HG03457 (cell line): Measurements from ENCODE around the gene DYNC1I1.
"Not testable (repeated sequence)": the region's sequence is repeated elsewhere in the genome, so short reads cannot be mapped to it uniquely, and the experiment has no call there.

Experiments
- ATAC-seq: cut with Tn5 transposase; IDR thresholded peaks from one replicate; pipeline ENCODE4 v1.9.1; 2021; ENCODE audit warnings: moderate number of reproducible peaks; ENCODE audit not compliant: unreplicated experiment

Gene DYNC1I1

DNA sequence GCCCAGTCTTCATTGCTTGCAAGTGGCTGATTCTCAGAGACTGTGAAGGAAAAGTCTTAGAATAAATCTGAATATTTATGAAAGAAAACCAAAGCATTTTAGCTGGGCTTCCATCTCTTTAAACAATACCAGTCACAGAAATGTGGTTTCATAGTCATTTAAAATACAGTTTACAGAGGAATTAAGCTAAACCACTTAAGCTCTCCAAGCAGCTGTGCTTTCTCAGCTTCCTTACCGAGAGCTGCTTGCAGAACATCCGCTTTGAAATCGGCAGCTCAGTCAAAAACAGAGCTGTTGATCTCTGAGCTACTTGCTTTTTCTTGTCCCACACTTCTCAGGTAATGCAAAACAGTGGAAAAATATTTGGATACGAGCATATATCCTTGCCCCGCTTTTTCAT is 134.5 kb downstream of the DYNC1I1 start:
- ATAC-seq: no peak

DNA sequence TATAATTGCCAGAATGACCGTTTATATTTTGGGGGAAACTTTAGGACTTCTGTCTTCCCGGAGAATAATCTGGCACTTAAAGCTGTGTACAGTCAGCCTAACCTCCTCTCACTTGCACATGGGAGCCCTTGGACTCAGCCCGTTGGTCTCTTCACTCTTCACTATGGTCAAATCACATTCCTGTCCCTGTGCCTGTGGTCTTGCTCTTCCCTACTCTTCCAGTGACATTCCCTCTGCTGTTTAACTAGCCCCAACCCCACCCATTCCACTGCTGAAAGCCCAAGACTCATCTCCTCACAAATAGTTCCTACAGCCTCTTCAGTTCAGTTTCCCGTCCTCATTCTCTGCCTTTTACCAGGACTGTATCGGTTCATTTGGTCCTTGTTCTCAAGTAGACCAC is 135.0 kb downstream of the DYNC1I1 start:
- no peak for ATAC-seq

DNA sequence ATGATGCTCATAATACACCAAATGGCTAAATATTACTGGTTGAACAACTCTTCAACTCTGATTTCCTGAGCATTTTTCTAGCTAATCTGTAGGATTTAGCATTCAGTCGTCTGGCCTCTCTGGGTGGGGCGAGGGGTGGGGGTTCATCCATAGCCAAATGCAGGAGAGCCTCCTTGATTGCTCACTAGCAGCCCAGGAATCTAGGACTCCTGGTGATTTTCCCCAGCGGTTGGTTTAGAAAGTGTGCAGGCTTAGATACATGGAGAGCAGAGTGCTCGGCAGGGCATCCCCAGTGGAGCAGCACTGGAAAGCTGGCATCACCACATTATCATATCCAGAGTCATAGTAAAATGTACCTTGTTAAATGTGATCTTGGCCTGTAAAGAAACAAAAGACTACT is 136.1 kb downstream of the DYNC1I1 start:
- no peak for ATAC-seq

DNA sequence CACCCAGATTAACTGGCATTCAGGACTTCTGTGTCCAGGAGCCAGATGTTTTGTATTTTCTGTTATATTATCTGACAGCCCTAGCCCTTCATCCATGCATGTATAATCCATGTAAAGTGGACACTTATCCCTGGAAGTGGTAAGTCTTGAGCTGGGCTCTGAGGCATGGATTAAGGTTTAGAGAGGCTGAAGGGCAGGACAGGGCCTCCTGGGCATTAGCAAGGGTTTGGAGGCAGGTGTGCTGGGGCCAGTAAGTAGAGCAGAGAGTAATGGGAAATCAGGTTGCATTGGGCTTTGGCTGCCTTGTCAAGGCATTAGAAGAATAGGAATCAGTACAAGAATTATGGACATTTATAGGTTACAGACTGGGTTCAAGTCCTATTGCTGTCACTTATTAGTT is 138.0 kb downstream of the DYNC1I1 start:
- no peak for ATAC-seq

DNA sequence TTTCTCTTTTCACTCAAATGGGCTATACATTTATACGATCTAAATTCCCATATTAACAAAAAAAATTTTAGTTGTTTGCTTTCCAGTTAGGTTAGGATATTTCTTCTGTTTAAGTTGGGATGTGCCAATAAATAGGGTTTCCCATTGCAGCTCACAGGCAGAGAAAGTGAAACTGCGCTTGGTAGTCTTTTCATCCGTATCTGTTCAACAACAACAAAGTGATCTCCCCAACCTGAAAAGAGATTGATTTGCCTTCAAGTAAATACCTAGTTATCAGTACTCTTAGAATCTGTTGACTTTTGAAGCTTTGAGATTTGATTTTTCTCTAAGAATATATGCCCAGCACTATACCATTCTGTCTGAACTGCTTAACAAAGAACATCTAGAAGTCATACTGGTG is 143.4 kb downstream of the DYNC1I1 start:
- no peak for ATAC-seq

DNA sequence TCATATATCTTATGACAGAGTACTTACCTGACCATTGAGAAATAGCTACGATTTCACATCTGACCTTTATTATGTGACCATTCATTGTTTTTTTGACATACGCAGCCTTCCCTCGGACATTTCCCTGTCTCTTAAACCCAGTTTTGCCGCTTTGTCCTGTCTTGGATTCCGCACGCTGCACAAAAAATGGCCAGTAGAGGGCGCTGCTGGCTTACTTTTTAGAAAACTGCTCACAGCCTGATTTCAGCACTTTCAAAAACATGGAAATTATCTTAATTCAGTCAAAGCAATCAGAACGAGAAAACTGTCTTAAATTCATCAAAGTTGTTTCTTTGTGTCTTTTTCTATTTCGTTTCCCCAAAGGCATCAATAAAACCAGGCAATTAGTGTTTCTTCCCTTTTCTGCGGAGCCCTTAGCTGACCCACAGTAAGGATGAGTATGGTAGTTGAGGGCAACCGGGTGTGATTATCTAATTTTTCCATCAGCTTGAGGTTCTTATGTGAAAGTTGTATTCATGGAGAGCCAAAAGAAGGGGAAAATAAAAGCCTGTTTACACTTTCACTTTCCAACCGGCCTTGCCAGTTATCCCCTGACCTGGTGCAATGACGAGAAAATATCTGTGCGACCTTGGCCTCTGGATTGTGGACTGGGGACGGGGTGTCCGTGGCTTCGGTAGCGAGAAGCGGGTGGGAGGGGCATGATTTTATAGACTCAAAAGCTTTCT is 144.4 kb downstream of the DYNC1I1 start:
- no peak for ATAC-seq

DNA sequence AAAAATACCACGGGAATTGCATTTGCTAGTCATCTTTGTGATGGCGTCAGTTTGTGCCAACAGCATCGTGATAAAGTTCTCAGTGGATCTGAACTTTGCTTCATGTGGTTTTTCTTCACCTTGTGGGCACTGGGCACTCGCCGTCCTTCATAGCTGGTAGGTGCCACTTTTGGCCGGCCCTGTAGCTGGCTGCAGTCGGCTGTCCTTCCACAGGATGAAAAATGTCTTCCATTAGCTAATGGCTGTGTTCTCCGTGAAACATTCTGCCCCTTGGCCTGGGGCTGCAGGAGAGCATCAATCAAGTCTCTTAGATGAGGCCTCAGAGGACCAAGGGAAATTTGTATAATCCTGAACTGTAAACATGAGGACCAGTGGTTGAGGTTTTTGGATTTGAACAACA is 145.3 kb downstream of the DYNC1I1 start:
- no peak for ATAC-seq

DNA sequence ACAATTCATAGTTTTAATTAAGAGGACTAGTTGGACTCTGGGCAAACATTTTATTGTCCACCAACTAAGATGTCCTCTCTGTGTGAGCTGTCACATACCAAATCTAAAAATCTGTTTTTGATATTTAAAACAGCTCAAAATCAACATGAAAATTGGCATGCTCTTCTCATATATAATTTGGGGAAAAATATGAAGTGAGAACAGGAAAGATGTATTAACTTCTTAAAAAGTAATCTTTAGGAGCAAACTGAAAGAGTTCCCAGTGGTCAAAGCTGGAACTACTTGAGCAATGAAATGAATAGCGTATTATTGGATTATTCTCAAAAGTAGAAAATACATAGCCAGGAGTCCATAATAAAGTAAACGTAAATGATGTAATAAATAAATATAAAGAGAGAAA is 147.2 kb downstream of the DYNC1I1 start:
- no peak for ATAC-seq

DNA sequence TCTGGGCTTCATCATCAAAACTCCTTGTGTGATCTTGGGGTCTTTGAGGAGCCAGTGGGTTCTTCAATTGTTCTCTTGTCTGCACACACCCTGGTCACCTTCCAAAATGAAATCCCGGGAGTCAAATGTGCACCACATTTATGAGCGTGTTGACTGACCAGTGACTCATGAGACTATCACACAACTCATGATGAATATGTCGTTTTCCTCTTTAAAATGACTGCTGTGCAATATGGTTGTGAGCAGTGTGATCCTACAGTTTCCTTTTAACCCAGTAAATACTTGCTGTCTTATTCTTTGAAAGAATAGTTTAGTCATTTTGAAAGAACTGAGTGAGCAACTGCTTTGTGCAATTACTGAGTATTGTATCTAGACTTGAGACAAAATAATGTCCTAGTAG is 149.2 kb downstream of the DYNC1I1 start:
- ATAC-seq: no peak

DNA sequence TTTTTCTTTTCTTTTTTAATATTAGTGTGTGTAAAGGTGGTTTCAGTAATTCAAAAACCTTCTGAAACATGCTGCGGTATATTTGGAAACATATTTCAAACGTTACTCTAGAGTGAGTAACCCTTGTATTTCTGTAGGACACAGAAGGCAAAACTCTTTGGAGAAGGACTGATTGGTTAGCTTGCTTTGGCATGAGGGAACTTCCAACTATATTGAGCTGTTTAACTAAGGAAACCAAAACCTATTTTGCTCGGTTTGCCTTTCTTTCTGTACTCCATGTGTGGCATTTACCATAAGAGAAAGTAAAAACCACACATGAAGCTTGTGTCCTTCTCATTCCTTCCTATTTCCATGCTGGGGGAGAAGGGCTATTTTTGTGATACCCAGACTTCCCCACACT is 149.8 kb downstream of the DYNC1I1 start:
- no peak for ATAC-seq

DNA sequence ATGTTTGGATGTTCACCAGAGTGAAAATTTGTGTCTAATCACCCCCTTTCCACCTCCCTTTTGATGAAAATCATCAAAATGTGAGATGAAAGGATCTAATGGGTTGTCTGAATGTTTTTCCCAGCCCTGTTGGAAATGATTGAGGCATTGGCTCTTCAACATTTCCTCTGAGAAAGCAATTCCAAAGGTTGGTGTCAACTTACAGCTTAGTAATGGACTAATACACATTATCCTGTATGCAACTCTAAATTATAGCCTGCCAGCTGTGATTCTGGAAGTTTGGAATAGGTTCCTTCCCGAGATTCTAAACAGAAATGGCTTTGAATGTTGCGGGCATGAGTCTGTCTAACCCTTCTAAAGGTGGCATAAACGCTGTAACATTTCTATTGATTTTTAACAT is 152.9 kb downstream of the DYNC1I1 start:
- no peak for ATAC-seq

DNA sequence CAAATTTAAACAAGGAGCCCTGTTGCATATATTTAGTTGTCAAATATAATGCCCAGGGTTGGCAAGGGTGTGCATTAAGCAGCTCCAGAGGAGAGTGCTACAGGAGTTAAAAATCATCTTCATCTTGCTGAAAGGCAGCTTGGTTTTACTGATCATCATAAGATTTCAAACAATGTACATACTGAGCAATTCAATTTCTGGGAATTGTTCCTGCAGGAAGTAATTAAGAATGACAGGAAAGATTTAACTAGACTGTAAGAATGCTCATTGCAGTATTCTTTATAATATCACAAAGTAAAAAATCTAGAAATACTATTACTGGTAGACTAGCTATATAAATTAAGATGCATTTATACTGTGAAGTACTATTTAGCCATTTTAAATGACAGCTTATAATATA is 153.6 kb downstream of the DYNC1I1 start:
- ATAC-seq: no peak

DNA sequence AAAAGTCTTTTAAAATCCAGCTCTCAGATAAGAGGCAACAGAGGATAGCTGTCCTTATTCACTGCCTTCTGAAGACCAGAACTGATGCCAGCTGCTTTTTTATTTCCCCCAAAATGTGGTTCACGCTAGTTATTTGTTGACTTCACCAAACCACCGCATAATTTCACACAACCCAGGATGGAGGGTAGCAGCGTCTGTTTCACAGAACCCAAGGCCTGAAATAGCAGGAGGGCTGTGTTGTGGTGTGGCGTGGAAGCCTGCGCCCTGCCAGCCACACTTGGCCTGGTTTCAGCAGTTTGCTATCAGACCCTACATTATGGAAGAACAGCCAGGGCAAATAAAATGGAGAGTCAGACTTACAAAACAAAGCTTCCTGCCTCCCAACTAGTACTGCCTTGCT is 155.4 kb downstream of the DYNC1I1 start:
- ATAC-seq: no peak

DNA sequence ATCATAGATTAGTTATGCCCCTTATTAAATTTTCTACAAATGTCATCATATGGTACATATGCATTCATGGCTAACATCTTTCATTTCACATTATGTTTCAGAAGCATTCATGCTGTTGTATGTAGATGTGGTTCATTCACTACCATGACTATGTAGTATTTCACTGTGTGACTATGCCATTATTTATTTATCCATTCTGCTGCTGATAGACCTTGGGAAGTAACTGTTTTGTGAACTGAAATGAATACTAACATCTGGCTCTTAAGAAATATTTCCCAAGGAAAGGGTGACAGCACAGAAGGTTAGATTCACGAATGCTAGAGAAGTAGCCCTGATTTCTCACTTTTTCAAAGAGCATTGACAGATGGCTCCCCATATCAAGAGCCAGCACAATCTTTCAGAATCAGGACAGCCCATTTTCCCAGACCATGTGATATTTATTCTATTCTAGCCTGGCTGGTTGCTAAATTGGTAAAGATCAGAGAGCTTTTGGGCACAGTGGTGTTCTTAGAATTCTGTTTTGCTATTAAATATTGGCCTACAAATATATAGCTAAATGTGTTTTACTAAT is 157.4 kb downstream of the DYNC1I1 start:
- ATAC-seq: no peak

DNA sequence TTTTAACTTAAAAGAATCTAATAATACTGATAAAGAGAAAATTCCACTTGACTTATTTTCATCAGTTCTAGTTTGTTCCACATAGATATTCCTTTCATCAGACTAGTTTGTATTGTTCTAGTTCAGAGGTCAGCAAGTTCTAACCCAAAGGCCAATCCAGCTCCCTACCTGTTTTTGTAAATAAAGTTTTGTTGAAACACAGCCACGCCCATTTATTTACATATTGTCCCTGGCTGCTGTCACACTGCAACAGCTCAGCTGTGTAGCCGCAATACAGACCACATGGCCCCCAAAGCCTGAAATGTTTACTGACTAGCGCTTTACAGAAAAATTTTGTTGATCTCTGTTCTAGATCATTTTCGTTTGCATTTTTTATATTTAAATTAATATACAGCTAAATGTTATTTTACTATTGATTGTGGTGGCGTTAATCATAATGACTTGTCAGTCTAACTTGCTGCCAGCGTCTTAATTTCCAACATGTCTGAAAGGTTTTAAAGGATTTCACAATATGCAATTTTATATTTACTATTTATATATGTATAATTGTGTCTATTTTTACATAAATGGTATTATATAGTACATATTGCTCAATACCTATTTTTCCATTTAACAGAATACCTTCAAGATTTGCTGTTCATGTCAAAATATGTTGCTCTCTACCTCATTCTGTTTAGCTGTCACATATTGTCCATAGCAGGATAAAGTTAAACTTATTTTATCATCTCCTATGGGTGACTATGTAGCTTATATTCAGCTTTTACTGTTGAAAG is 159.3 kb downstream of the DYNC1I1 start:
- no peak for ATAC-seq

DNA sequence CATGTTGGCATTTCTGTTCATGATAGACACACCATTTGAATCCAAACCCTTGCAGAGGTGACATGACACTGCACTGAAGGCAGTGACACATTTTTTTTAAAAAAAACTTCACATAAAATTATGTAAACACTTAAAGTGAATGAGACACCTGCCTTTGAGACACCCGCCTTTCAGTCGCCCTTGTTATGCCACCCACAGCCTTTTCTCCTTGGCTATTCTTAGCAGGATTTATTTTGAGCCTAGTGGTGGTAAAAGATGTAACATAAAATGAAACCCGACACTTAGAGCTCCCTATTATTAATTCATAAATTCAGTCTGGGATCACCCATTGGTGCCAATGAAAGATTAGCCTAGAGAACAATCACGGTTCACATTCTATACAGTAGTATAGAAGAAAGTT is 161.3 kb downstream of the DYNC1I1 start:
- ATAC-seq: no peak

DNA sequence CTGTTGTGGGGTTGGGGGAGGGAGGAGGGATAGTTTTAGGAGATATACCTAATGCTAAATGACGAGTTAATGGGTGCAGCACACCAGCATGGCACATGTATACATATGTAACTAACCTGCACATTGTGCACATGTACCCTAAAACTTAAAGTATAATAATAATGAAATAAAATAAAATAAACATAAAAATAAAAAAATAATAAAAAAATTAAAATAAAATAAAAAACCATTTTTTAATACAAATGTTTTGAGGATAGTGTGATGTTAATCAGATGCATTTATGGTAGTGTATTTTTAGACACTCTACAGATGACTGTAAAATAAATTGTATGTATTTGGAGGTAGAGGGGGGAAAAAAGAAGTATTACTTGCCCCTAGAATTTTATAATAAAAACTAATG is 172.5 kb downstream of the DYNC1I1 start:
- not testable (repeated sequence) for ATAC-seq

DNA sequence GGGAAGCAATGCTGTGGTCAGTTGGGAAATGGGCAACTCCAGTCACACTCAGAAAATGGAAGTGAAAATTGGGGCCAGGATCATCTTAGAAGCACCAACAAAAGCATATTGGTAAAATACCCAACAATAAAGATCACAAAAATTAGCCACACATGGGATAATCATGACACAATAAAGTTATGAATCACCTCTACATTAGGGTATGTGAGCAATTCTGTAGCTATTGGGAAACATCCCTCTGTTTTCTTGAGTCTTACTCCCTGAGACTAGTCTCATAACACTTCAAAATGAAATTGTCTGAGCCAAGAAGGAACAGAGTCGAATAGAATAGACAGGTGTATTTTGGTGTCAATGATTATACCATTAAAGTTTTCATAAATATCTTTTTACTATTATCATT is 178.3 kb downstream of the DYNC1I1 start:
- no peak for ATAC-seq

DNA sequence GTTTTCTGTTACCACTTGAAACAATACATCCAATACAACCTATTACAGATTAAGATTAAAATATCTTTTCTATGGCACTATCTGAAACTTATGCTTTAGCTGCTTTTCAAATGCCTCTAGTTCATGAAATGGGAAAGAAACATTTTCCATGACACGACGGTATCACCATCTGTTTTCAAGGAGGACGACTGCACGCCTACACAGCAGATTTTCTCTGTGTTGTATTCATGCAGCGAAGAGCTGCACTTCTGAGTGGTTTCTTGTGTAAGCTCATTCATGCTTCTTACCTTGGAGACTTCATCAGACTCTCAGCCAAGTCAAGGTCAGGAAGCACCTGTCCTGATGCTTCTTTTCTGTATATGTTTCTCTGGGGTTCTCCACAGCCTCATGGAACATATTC is 179.2 kb downstream of the DYNC1I1 start:
- no peak for ATAC-seq

DNA sequence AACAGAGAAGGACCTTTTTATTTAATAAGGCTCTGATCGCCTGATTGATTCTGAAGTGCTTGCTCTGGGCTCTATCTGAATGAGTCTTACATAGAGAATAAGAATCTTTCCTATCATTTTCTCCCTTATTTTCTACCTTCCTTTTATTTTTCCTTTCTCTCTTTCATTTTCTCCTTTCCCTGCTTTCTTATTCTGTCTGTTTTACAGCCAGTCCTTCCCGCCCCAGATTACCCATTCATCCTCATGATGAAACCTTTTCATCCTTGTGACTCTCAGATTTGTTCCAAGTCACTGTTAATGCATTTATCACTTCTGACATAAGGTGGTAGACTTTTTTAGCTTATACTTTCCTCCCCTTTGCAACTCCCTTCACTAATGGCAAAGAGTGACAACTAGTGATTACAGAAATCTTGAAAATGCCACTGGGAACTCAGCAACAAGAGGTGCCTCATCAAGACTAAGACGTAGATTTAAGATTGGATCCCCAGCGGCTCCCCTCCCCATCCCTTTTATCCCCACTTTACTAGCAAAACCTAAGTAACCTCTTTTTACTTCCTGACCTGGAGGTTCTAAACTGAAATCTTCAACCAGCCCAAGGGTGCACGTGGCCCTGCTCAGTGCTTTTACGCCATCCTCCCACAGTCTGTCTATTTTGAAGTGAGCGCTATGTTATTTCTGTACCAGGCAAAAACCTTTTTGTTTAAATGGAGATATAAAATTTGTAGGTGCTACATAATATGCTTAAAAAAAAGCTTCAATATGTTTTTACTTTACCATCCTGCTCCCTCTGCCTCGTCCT is 179.8 kb downstream of the DYNC1I1 start:
- no peak for ATAC-seq

DNA sequence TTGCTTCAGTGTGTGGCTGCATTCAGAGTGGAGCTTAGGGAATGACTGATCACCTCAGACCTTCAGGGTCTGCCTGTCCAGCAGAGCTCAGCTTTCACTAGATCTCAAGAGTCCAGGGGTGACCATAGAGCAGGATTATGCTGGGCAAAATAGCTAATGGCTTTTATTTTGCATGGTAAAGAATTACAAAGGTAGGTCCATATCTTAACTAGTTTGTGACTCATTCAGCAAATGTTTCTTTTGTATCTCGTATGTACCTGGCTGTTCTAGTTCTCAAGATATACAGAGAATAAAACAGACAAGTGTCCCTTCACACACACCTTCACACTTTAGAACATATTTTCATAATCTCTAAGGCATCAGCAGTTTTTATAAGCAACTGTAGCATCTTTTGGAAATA is 180.5 kb downstream of the DYNC1I1 start:
- ATAC-seq: no peak

DNA sequence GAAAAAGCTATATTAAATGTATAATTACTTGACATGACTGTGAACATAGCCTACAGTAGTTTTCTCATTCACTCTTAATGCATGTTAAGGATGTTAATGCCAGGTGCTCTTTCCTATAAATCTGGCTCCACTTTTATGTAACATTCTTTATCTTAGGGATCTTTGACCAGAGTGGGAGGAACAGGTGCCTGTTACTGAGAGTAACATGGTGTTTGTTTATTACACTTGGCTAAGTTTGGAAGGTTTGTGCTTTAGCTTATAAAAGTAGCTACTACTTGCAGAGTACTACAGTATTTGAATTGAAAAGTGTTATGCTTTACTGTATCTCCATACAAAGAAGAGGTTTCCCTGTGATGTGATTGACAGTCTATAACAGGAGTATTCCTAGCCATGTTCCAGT is 183.4 kb downstream of the DYNC1I1 start:
- ATAC-seq: no peak
